Stimulated activated CD8-positive, alpha-beta memory T cell treated with anti-CD3 and anti-CD28 coated beads, Interleukin-2, amount 100 ng/mL, for 1 hour (primary cell): ENCODE data around the gene NCOA6.
"Not testable (repeated sequence)": the region's sequence is repeated elsewhere in the genome, so short reads cannot be mapped to it uniquely, and the experiment has no call there.

Experiments used
- DNase-seq, 2 donors: peaks; one replicate each; pipeline ENCODE4 v3.0.0-alpha.2; 2020; ENCODE audit warnings: low read depth in 2 of 2

Gene NCOA6

GRCh38 chr20:34774449-34774848 lies 51.0 kb downstream of the NCOA6 start:
- no peak for DNase-seq

- no peak for DNase-seq
Measured at GRCh38 chr20:34773726-34774125, 51.7 kb downstream of the NCOA6 start.

GRCh38 chr20:34772437-34772836 lies 53.0 kb downstream of the NCOA6 start:
- DNase-seq = no peak

DNA sequence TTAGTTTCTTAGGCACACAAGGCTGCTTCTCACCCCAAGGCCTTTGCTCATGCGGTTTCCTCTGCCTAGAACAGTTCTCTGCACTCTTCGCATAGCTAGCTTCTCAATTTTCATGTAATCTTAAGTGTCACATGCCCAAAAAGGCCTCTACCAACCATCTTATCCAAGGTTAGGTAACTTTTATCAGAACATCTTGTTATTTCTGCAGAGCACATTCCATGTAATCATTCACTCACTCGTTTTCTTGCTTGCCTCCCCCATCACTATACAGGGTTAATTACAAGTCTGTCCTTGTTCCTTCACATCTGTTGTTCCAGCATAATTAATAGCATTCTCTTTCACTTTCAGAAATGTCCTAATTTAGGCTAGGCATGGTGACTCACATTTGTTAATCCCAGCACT lies 53.8 kb downstream of the NCOA6 start:
- DNase-seq = no peak

- no peak for DNase-seq
Measured at GRCh38 chr20:34768096-34768495, 57.4 kb downstream of the NCOA6 start.

DNA sequence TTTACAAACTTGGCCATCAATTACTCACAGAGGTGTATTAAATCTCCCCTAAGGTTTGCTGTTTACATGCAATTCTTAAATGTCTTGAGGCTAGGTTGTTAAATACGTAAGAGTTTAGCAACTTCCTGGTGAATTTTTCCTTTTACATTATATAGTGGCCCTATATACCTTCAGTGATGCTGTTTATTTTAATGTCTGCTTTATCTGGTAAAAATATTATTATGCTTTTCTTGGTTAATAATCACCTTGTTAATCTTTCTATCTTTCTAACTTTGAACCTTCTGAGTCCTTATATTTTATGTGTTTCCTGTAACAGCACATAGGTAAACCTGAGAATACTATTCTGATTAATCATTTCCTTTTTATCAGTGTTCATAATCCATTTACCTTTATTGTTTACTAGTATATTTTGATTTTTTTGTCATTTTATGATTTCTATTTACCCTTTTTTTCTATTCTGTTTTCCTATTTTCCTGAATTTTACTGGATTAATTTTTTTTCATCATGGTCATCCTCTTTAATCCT lies 63.4 kb downstream of the NCOA6 start:
- DNase-seq = no peak

- DNase-seq = no peak
Measured at GRCh38 chr20:34755367-34755766, 70.1 kb downstream of the NCOA6 start.

GRCh38 chr20:34754611-34755010 lies 70.8 kb downstream of the NCOA6 start:
- no peak for DNase-seq

- DNase-seq = no peak
Measured at GRCh38 chr20:34753706-34754461, 71.6 kb downstream of the NCOA6 start.

DNA sequence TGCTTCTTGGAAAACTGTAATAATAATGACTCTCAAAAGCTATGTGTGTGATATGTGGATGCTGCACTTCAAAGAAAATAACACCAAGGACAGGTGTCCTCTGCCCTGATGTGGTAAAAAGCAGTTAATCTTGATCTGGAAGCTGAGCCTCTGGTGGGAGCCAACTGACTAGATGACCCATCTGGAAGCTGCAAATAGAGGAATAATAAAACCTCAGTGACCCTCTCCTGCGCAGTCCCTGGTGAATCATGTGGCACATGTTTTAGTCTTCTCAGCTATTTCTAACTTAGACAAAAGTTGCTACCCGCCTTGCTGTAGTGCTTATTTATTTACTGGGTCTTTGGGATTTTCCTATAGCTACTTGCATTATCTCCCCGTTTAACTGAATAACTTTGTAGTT lies 74.0 kb downstream of the NCOA6 start:
- no peak for DNase-seq

DNA sequence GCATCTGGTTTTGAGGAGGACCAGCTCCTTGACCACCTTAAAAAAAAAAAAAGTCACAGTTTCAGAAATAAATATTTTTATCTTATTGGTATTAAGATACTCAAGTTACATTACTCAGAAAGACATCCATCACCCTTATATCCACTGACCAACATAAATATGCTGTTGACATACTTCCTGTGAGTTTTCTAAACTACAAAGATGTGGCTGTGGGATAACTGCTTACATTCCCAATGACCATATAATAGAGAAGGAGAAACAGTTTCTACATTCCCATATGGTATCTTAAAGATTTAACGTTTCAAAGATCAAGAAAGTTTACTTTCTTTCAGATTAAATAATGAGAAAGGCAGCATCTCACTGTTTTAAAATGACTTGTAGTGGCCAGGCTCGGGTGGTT lies 75.0 kb downstream of the NCOA6 start:
- no peak for DNase-seq

DNA sequence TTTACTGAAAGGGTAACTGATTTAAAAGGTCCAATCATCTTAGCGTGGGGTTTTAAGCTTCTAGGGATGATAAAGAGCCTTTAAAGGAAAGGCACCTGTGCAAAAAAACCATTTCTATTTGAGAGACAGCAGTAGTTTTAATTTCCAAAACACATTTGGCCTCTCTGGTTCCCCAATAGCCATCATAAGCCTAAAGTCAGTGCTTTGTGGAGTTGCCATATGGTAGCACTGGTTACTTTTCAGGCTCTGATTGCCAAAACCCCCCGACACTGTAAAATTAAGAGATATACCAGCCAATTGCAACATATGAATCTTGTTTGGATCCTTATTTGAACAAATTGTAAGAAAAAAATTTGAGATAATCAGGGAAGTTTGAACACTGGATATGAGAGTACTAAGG lies 76.7 kb downstream of the NCOA6 start:
- no peak for DNase-seq

- no peak for DNase-seq
Measured at GRCh38 chr20:34747479-34747878, 78.0 kb downstream of the NCOA6 start.

DNA sequence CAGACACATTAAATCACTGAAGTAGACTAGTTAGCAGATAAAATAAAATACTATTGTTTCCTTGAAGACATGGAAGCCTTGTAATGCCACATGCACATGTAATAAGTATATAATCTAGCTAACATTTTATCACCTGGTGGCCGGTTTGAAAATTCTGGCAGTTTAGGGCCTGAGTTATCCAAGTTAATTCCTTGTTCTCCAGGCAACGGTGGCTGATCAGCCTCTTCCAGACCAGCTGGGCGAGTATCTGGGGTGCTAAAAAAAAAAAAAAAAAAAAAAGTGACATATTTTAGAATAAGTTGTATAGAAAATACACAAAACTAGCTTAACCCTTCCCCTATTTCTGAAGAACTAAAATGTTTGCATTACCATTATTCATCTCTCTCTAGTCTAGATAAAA lies 78.8 kb downstream of the NCOA6 start:
- DNase-seq = no peak

- DNase-seq = no peak
Measured at GRCh38 chr20:34744847-34745246, 80.6 kb downstream of the NCOA6 start.

GRCh38 chr20:34744340-34744739 lies 81.1 kb downstream of the NCOA6 start:
- DNase-seq = no peak

GRCh38 chr20:34743039-34743438 lies 82.4 kb downstream of the NCOA6 start:
- no peak for DNase-seq

DNA sequence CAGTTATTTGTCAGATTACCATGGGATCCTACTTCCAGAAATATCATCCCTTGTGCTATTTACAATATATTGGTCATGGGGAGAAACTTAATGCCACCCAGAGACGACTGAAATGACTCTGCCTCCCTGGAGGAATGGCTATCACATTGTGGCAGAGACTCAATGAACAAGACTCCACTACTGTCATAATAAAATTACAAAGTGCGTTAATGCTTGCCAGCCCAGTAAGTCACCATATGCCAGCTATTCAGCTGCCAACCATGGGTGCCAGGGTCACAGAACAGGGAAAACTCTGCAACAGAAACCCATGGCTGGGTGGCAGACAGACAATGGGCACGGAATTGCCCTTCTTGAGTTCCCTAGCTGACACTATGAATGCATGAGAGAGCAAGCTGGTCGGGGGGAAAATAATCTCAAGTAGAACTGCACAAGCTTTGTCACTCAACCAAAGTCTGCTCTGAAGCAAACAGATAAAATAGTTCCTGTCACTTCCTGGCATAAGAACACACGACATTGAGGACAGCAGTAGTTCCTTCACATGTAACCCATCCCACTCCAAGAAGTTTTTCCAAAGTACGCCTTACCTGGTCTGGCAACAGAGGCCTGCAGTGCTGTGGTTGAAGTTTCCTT lies 89.2 kb downstream of the NCOA6 start:
- DNase-seq = no peak

GRCh38 chr20:34732523-34732922 lies 92.9 kb downstream of the NCOA6 start:
- DNase-seq = no peak

DNA sequence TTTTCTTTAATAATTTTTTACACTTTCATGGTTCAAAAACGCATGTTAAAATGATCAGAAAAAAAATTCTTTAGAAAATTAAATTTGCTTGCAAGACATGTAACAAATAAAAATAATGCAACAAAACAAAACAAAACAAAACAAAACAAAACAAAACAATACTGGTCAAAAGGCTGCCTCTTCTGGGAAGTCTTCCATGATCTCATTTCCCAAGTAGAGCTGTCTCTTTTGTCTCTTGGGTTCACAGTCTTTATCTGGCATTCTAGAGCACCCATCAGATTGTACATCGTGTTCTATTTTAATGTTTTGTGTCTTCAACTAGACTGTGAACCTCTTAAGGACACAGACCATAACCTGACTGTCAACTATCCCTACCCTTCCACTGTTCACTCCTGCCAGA lies 96.0 kb downstream of the NCOA6 start:
- no peak for DNase-seq

DNA sequence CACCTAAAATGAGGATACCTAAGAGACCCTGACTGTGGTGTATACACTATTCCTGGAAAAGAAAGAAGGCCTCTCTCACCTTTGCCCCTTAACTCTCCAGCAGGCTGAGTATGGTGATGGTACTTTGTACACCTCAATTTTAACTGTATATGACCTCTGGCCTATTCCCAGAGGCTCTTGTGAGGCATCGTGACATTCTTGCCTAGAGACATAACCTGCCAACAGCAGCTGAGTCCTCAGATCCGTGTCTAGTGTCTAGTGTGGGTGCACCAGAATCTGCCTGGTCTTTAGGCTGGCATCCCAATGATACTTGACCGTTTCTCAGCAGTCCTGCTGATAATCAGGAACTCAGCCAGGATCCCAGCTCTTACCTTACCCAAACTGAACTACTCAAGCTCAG lies 101.3 kb downstream of the NCOA6 start:
- no peak for DNase-seq

GRCh38 chr20:34722560-34722959 lies 102.9 kb downstream of the NCOA6 start:
- not testable (repeated sequence) for DNase-seq

DNA sequence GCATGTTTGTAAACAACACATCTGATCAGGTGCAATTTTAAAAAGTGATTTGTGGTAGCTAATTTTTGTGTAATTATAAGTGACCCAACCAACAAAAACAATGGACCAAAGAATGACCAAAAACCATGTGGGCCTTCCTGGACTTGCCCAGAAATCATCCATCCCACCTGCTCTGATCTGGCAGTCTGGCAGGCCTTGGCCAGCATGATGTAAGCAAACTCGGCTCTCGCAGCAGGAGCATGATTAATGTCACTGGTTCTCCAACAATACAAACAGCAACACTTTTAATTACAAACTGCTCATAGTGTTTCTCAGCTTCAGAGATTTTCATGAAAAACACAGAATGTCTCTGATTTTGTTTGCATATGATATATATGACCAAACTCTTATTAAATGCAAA lies 105.2 kb downstream of the NCOA6 start:
- DNase-seq = no peak
